ENCODE data around the gene NHEJ1.

NHEJ1 gene

DNA sequence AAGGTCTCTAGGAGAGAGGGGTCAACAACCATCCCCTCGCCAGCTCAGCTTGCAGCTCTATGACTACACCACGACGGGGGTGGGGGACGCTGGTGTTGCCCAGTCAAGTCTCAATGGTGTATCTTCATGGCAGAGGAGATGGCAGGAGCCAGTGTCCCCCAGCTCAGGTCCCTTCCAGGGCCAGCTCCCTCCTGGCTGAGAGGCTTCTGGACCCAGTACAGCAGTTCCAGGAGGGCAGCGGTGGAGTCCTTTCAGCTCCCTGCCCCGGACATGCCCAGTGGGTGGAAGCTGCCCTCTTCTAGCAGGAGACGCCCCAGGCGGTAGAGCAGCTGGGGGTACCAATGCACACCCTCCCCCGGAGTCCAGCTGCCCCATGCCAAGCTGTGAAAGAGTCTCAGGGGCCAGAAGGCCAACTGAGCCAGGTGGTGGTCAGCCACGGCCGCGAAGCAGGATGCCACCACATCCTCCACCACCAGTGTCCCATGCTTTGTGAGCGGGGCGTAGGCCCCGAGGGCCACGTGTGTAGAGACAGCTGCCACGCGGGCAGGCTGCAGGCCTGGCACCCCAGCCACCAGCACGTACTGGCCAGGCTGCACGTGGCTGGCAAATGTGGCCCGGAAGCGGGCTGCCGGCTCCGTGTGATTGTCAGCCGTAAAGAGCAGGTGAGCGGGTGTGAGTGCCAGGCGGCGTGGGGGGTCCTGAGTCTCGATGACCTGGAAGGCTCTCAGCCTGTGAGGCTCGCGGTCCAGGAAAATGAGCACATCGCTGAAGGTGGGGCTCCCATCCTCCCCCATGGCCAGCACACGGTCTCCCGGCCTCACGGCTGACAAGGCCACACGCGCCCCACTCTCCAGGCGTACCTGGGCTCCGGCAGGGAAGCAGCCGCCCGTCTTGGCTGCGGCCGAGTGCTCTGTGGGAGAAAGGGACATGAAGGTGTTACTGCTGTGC lies 105.4 kb downstream of the NHEJ1 start:
- no peak for DNase-seq

- DNase-seq: no peak
Observed at GRCh38 chr2:219049282-219049681, 111.3 kb downstream of the NHEJ1 start.

- DNase-seq: no peak
Observed at GRCh38 chr2:219045937-219046550, 114.6 kb downstream of the NHEJ1 start.

- no peak for DNase-seq
Observed at GRCh38 chr2:219042750-219043149, 117.9 kb downstream of the NHEJ1 start.

DNA sequence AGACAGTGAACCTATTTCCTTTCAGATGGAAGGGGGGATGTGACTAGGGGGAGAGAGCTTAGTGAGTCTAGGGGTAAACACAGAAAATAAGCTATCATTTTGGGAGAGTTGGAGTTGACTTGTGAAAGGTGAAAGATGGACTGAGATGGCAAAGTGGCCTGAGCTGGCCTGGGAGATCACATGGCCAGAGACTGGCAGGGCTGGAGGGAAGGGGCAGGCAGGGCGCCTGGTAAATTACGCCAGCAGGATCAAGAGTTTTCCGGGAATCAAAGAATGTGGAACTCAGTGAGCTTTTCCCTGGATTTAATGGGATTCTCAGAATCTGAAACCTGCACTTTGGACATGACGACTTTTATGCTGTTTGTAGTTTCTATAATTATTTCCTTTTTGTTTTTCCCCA lies 118.5 kb downstream of the NHEJ1 start:
- DNase-seq: no peak

DNA sequence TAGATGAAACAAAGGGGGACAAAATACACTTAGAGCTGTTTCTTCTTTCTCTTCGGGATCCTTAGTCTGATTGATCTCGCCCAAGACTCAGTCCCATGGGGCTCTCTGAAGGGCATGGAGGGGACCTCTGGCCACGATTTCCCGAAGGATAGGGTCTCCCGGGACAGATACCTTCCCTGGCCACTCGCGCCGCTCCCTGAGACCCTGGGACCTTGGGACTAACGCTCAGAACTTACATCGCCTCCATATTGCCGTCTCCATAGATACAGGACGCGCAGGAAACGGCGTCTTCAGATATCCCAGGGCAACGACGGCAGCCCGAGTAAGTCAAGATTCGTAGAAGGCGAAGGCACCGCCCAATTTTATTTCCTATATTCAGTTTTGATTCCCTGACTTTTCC lies 119.4 kb downstream of the NHEJ1 start, which contains the start of gene CFAP65:
CFAP65 (minus strand) TSS at position 265 of the 400 bp plus-strand sequence. CDS start 2,468 bp downstream, outside the sequence.
- DNase-seq: peak; percentile 40

- no peak for DNase-seq
Observed at GRCh38 chr2:219038600-219038999, 122.0 kb downstream of the NHEJ1 start.

DNA sequence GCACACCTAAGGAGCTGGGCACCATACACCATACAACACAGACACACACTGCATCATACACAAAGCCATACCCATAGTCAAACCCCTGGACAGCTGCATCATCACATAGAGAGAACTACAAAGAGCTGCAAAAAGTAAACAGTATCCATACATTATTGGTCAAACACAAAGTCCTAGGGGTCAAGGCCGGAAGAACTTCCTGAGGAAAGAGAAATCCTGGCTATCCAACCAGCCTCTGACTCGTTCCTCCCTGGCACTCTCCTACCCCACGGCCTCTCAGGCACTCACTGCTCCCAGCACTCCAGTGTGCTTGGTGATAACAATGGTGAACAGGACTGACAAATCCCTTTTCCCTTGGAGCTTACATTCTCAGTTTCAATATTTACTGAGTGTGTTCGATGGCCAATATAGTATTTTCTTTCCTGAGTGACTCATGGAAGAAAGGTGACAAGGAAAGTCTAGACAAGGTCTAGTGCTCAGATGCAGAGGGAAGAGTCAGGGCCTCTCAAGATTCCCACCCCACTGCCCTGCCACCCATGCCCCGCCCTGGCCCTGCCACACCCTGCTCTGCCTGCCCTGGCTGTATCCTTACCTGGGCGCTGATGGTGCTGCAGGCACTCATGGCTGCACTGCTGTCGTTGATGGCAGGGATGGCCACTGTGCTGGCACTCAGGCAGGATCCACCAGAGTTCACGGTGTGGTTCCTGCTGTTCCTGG lies 122.7 kb downstream of the NHEJ1 start:
- no peak for DNase-seq

- DNase-seq: no peak
Observed at GRCh38 chr2:219035942-219036341, 124.7 kb downstream of the NHEJ1 start.

GRCh38 chr2:219034823-219035222 lies 125.8 kb downstream of the NHEJ1 start:
- no peak for DNase-seq

GRCh38 chr2:219032051-219032745 lies 128.4 kb downstream of the NHEJ1 start:
- no peak for DNase-seq

DNA sequence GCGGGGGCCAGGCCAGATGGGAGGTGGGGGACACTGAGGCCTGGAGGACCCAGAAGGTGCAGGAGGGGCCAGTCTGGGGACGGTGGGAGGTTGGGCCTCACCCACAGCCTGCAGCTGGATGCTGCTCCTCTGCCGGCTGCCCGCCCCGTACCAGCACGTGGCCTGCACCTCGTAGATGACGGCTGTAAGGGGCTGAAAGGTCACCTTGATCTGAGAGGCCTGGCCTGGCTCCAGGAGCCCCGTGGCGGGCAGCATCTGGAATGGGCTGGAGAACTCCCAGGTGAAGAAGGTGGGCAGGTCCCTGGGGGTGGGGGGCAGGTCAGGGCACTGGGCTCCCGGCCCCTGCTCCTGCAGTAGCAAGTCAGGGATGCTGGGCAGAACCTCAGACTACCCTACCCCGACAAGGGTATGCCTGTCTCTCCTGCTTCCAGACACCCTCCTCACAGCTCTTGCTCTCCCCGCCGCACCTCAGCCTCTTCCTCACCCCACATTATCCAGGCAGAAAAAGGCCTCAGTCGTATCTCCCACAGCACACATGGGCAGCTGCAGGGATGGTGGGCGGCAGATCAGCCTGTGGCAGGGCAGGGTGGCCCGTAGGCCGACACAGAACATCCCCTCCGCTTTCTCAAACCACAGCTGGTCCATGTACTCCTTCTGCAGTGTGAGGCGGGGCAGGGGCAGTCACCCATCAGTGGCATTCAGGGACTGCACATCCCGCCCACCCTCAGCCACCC lies 129.4 kb downstream of the NHEJ1 start:
- DNase-seq: no peak

- no peak for DNase-seq
Observed at GRCh38 chr2:219030177-219030940, 130.3 kb downstream of the NHEJ1 start.

DNA sequence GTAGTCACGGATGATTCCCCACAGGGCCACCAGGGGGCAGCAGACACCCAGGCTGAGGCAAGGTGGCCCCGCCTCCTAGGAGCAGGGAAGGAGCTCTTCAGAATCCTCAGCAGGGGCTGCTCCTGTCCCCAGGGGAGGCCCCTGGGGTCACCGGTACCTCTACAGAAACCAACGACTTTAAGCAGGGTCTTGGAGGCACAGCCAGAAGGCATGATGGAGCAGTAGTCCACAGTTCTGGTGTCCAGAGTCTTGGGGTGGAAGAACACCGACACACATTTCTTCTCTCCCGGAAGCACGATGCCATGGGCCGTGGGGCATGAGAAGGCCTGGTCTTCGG lies 130.8 kb downstream of the NHEJ1 start:
- DNase-seq: peak; percentile 74

GRCh38 chr2:219028996-219029828 lies 131.4 kb downstream of the NHEJ1 start:
- DNase-seq: no peak

GRCh38 chr2:219028141-219028540 lies 132.5 kb downstream of the NHEJ1 start:
- DNase-seq: no peak

DNA sequence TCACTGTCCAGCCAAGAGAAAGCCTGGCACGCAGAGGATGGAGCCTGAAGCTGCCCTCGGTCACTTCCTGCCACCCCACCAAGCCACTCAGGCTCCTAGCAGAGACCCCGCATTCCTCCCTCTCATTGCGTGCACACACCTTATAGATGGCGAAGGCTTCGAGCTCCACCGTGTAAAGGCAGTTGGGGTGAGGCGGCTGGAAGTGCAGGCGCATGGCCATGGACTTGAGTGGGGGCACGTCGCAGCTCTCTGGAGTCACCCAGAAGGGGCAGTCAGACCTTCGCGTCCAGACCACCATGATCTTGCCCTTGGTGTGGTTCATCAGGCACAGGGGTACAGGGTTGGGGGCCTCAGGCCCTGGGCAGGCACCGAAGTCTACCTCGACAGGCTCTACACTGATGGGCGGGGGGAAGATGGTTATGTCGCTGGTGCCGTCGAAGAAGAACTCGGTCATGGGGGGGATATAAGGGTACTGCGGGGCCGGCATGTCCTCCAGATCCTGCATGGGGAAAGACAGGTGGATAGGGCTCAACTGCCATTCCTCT lies 133.0 kb downstream of the NHEJ1 start:
- no peak for DNase-seq

DNA sequence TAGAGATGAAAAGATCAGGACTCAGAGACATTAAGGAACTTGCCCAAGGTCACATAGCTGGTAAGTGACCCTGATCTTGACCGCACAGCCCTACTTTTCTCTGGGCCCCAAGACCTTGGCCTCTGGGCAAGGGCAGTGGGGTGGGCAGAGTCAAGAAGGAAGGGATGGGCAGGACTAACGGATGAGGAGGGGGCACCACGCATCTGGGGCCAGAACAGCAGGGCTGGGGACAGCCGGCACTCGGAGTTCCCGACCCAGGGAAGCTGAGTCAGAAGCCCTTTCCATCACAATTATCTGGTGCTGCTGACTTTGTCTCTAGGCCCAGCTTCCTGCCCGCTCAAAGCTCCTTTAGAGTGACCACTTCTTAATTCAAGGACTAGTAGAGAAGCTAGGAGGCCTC lies 133.7 kb downstream of the NHEJ1 start:
- DNase-seq: no peak

DNA sequence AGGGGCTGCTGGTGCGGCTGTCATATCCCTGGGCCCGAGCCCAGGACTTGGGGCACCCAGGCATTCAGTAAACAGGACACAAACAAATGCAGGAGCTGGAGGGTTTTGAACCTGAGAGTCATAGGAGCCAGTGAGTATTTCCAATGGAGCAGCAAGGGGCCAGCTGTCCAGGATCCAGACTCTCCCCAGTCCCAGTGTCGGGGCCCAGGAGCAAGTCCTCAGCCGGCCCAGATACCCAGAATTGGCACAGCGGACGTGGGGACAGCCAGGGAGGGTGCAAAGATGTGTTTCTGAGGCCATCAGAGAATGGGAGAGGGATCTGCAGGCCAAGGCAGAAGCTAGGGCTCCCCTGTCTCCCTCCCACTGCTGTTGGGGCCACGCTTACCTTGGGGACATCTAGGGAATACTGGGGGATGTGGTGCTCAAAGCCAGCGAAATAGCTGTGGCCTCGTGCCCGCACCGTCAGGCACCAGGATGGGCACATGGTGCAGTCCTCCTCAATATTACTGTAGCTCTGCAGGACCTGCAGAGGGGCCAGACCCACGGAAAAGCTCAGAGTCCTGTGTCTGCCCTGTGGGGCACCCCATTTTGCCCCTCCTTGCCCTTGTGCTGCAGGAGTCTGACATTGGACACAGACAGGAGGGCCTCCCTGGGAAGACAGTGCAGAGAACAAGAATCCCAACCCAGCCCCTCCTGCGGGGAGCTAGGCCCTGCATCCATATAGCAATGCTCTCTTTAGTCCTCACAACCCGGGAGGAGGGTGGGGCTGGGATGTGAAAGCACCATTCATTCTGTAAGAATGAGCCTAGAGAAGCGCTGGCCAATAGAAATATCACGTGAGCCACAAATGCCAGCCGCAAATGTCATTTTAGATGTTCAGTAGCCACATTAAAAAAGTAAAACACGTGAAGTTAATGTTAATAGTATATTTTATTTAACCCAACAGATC lies 134.7 kb downstream of the NHEJ1 start:
- no peak for DNase-seq
